CD14-positive monocyte (primary cell): ENCODE measurements around the gene DLK1. TPM values are rescaled to one million over a fixed set of nuclear protein-coding genes. Genes with fewer than 3 reads are reported as not detected.

Experiments
- DNase-seq, 3 donors: peaks; one replicate each; pipeline ENCODE4 v3.0.0-alpha.2; 2011 to 2022
- H2AFZ ChIP-seq: 2 replicates; pipeline ENCODE4 v1.6.0; 2012; ENCODE audit warnings: mild to moderate bottlenecking, low read depth, low read length, inconsistent platforms; ENCODE audit not compliant: insufficient read depth, poor library complexity, severe bottlenecking
- H3K27ac ChIP-seq, 2 donors: 1 replicate in 1 of 2; 2 replicates in 1 of 2; pipeline ENCODE4 v1.5.1; 2012 to 2013; ENCODE audit warnings: low read length in 2 of 2, control low read depth in 1 of 2, inconsistent platforms in 1 of 2, low read depth in 1 of 2, mild to moderate bottlenecking in 1 of 2
- H3K27me3 ChIP-seq, 2 donors: one replicate each; pipeline versions ENCODE4 v1.6.0 to v1.6.1; 2011 to 2013; ENCODE audit warnings: low read length in 2 of 2; ENCODE audit not compliant: control insufficient read depth in 2 of 2, insufficient read depth in 2 of 2
- H3K36me3 ChIP-seq, 2 donors: replicated peaks in 1 of 2; 1 replicate in 1 of 2; 2 replicates in 1 of 2; pipeline versions ENCODE4 v1.5.1 to v1.6.1; 2012 to 2013; ENCODE audit warnings: low read length in 2 of 2, control low read depth in 1 of 2, inconsistent platforms in 1 of 2, mild to moderate bottlenecking in 1 of 2; ENCODE audit not compliant: insufficient read depth in 2 of 2, control insufficient read depth in 1 of 2
- H3K4me1 ChIP-seq, 2 donors: 1 replicate in 1 of 2; 2 replicates in 1 of 2; pipeline versions ENCODE4 v1.5.1 to v1.6.1; 2012 to 2013; ENCODE audit warnings: low read length in 2 of 2, control low read depth in 1 of 2, inconsistent platforms in 1 of 2, mild to moderate bottlenecking in 1 of 2, moderate library complexity in 1 of 2; ENCODE audit not compliant: insufficient read depth in 2 of 2, control insufficient read depth in 1 of 2
- H3K4me2 ChIP-seq: replicated peaks from 2 replicates; pipeline ENCODE3; 2012; ENCODE audit warnings: low read length, moderate library complexity, mild to moderate bottlenecking; ENCODE audit not compliant: poor library complexity, severe bottlenecking; ENCODE audit errors: extremely low read depth
- H3K4me3 ChIP-seq, 3 experiments: fragments of 200-600 bp in 1 of 3; sonication (generic) in 1 of 3; replicated peaks in 1 of 3; 1 replicate in 2 of 3; 2 replicates in 1 of 3; pipeline ENCODE4 v1.5.1; 2011 to 2013; ENCODE audit warnings: low read length in 3 of 3, mild to moderate bottlenecking in 3 of 3, control low read depth in 2 of 3, low read depth in 2 of 3, inconsistent platforms in 1 of 3, moderate library complexity in 1 of 3
- H3K79me2 ChIP-seq: 2 replicates; pipeline ENCODE4 v1.6.0; 2012; ENCODE audit warnings: mild to moderate bottlenecking, control low read depth, inconsistent platforms, low read length, moderate library complexity; ENCODE audit not compliant: insufficient read depth
- H3K9ac ChIP-seq: 2 replicates; pipeline ENCODE4 v1.6.0; 2017; ENCODE audit warnings: low read length, mild to moderate bottlenecking; ENCODE audit not compliant: insufficient read depth, poor library complexity, severe bottlenecking
- H3K9me3 ChIP-seq, 2 donors: replicated peaks in 1 of 2; 1 replicate in 1 of 2; 2 replicates in 1 of 2; pipeline versions ENCODE4 v1.5.1 to v1.6.1; 2012 to 2013; ENCODE audit warnings: low read length in 2 of 2, control low read depth in 1 of 2; ENCODE audit not compliant: control insufficient read depth in 1 of 2, insufficient read depth in 1 of 2
- H4K20me1 ChIP-seq: 2 replicates; pipeline ENCODE4 v1.6.0; 2012; ENCODE audit warnings: mild to moderate bottlenecking, low read length, control low read depth, moderate library complexity; ENCODE audit not compliant: insufficient read depth
- H3K27ac Mint-ChIP-seq, 7 donors: one replicate each; pipeline ENCODE4 v1.8.0; 2020; ENCODE audit warnings: mild to moderate bottlenecking in 7 of 7, mixed read lengths in 7 of 7, moderate library complexity in 6 of 7, inconsistent platforms in 2 of 7
- H3K27me3 Mint-ChIP-seq, 3 donors: one replicate each; pipeline ENCODE4 v1.8.0; 2021 to 2022; ENCODE audit warnings: low read depth in 3 of 3, mild to moderate bottlenecking in 3 of 3, mixed read lengths in 3 of 3, moderate library complexity in 3 of 3, inconsistent platforms in 1 of 3
- H3K36me3 Mint-ChIP-seq, 2 donors: one replicate each; pipeline ENCODE4 v1.8.0; 2020; ENCODE audit warnings: mixed read lengths in 2 of 2, inconsistent platforms in 1 of 2, mild to moderate bottlenecking in 1 of 2
- H3K4me1 Mint-ChIP-seq: one replicate; pipeline ENCODE4 v1.8.0; 2020; ENCODE audit warnings: mild to moderate bottlenecking, mixed read lengths
- H3K4me3 Mint-ChIP-seq, 2 donors: one replicate each; pipeline ENCODE4 v1.8.0; 2020; ENCODE audit warnings: mild to moderate bottlenecking in 2 of 2, mixed read lengths in 2 of 2, moderate library complexity in 1 of 2
- H3K9me3 Mint-ChIP-seq, 7 donors: one replicate each; pipeline ENCODE4 v1.8.0; 2020 to 2022; ENCODE audit warnings: mixed read lengths in 7 of 7, mild to moderate bottlenecking in 6 of 7, moderate library complexity in 6 of 7, inconsistent platforms in 2 of 7
- CTCF ChIP-seq: fragments of 200-600 bp; IDR thresholded peaks from one replicate; pipeline ENCODE4 v1.8.0; 2022; ENCODE audit warnings: antibody characterized with exemption, mild to moderate bottlenecking
- WGBS: methylation state at CpG from one replicate; pipeline ENCODE4 v1.1.5; 2013; ENCODE audit warnings: missing lambda C conversion rate; ENCODE audit not compliant: insufficient coverage; 5-methylcytosine and 5-hydroxymethylcytosine counted together
- intact Hi-C, 2 donors: fragments of 100-400 bp; cut with micrococcal nuclease; formaldehyde crosslinking; loops; one replicate each; pipeline versions ENCODE4 v1.15.0 to v1.15.1; 2023
- polyA plus RNA-seq, 3 donors: library from polyadenylated mRNA; depleted of rRNA in 1 of 3; unstranded in 2 of 3; stranded (reverse) in 1 of 3; fragments of 300-500 nt in 2 of 3; fragments of >200 nt in 1 of 3; fragmentation: Illumina TruSeq in 2 of 3; gene quantifications; 1 replicate in 2 of 3; 2 replicates in 1 of 3; pipeline ENCODE4 v1.2.3, GENCODE V29; 2012 to 2021

Gene DLK1
- polyA plus RNA-seq, 3 donors: 0.04 TPM; not detected in 2

GRCh38 chr14:100738704-100739131, 12.0 kb downstream of the DLK1 start:
- Mint-ChIP-seq H3K27ac (no peak overlapping the region), H3K9me3 (peaks cover 0 to 10% (median 0%) of the 10 kb centered on the region in 7 donors), H3K36me3 (no peaks in the 10 kb centered on the region), H3K4me3 (no peak overlapping the region), H3K4me1 (peaks cover 1% of the 10 kb centered on the region), H3K27me3 (peaks cover 0 to 8% (median 2%) of the 10 kb centered on the region in 3 donors)
- no peaks in the 10 kb centered on the region for H3K4me1 ChIP-seq
- no peaks in the 10 kb centered on the region for H4K20me1 ChIP-seq
- H3K27ac ChIP-seq: no peak overlapping the region
- no peak overlapping the region for H2AFZ ChIP-seq
- TF ChIP-seq CTCF: no peak
- H3K9me3 ChIP-seq: peaks cover 0 to 2% of the 10 kb centered on the region in 2 donors
- no peaks in the 10 kb centered on the region for H3K27me3 ChIP-seq
- intact Hi-C loops: no loop called here
- no peak overlapping the region for H3K4me3 ChIP-seq
- H3K36me3 ChIP-seq: no peaks in the 10 kb centered on the region
- H3K9ac ChIP-seq: no peak overlapping the region
- DNase-seq: no peak
- 93% methylated on average over 8 of the region's 10 CpGs for WGBS
- no peak overlapping the region for H3K4me2 ChIP-seq
- no peaks in the 10 kb centered on the region for H3K79me2 ChIP-seq

DNA sequence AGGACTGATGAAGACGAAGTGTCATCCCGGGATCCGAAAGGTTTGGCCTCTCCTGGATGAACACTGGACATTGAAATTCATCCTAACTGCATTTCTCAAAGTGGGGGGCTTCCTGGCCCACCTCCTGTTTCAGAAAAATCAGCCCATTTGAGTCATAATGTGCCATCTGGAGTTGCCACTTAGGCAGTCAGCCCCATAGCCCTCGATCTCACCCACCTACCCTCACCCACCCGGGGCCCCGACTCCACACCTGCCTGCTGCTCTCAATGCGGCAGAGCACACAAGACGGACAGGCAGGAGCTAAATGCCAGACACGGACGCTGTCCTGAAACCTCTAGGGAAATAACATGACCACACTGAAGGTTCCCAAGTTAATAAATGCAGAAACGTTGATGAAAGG, 12.6 kb downstream of the DLK1 start:
- Histone ChIP-seq H3K9me3 (peaks cover 0 to 2% of the 10 kb centered on the region in 2 donors), H3K4me3 (no peak overlapping the region), H3K27me3 (no peaks in the 10 kb centered on the region), H3K4me1 (no peaks in the 10 kb centered on the region), H3K9ac (no peak overlapping the region), H2AFZ (no peak overlapping the region), H3K79me2 (no peaks in the 10 kb centered on the region), H3K36me3 (no peaks in the 10 kb centered on the region), H3K27ac (no peak overlapping the region), H3K4me2 (no peak overlapping the region), H4K20me1 (no peaks in the 10 kb centered on the region)
- Mint-ChIP-seq H3K9me3 (peaks cover 0 to 10% (median 0%) of the 10 kb centered on the region in 7 donors), H3K27ac (no peak overlapping the region), H3K36me3 (no peaks in the 10 kb centered on the region), H3K4me1 (peaks cover 1% of the 10 kb centered on the region), H3K27me3 (peaks cover 0 to 7% (median 2%) of the 10 kb centered on the region in 3 donors), H3K4me3 (no peak overlapping the region)
- DNase-seq: no peak
- WGBS: 88% methylated on average over 10 of the region's 11 CpGs
- intact Hi-C loops: no loop called here
- no peak for TF ChIP-seq CTCF
